ENCODE measurements around the gene SMCO2. TPM values are rescaled to one million over a fixed set of nuclear protein-coding genes. Genes with fewer than 3 reads are reported as not detected.
A peak's percentile ranks its signal among the peaks of the same experiment; 100 is the strongest.

SMCO2 gene
- total RNA-seq, 1 donor from 2014 or later = not detected

- DNase-seq (ENCODE audit: low spot score in 2 of 2, unreplicated experiment in 2 of 2) = no peak
These were observed 88.2 kb downstream of the SMCO2 start for GRCh38 chr12:27534765-27535161.

GRCh38 chr12:27535318-27535717, 88.8 kb downstream of the SMCO2 start:
- Mint-ChIP-seq H3K36me3 (peaks cover 23% of the 10 kb centered on the region), H3K4me1 (peaks cover 5% of the 10 kb centered on the region), H3K4me3 (no peak overlapping the region), H3K27me3 (ENCODE audit: low read depth) (no peaks in the 10 kb centered on the region), H3K9me3 (peaks cover 6% of the 10 kb centered on the region), H3K27ac (no peak overlapping the region)
- TF ChIP-seq CTCF (IDR thresholded peaks at IDR 0.05; ENCODE audit: unreplicated experiment) = no peak
- DNase-seq (ENCODE audit: low spot score in 2 of 2, unreplicated experiment in 2 of 2) = no peak

More at GRCh38 chr12:27534765-27535161, 88.2 kb downstream of the SMCO2 start:
- peaks cover 23% of the 10 kb centered on the region for H3K36me3 Mint-ChIP-seq
- H3K4me1 Mint-ChIP-seq = peaks cover 5% of the 10 kb centered on the region
- H3K4me3 Mint-ChIP-seq = no peak overlapping the region
- TF ChIP-seq CTCF (IDR thresholded peaks at IDR 0.05; ENCODE audit: unreplicated experiment) = no peak
- no peaks in the 10 kb centered on the region for H3K27me3 Mint-ChIP-seq (ENCODE audit: low read depth)
- peaks cover 6% of the 10 kb centered on the region for H3K9me3 Mint-ChIP-seq
- H3K27ac Mint-ChIP-seq = no peak overlapping the region

DNA sequence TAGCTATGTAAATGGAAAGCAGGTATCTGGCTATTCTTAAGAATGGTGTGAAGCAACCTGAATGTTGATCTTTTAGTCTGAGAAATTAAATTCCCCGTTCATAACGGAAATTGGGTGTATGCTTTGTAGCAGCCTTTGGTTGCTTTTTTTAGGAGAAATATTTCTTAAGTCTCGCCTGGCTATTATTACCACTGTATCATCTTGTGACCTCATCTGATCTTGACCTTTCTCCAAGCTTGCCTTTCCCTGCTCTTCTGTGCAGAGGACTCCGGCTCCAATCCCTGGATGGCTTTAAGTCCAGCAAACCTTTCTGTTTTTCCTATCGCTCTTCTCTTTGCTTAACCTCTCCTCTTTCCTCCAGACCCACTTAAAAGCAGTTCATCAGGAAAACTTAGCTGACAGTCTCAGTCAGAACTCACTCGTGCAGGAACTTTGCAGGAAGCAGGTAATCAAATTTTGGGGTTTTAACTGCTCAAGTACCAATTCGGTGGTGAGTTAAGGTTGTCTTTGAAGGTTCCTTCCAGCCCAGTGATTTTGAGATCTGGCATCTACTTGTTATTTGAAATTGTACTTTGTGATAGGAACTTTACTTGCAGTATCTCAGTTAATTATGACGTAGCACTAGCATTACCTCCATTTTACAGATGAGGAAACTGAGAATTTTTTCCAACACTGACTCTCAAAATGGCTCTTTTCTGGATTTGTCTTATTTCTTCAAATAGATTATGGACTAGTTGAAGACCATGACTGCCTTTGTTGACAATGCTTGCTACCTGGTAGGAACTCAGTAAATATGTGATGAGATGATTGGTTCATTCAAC, 91.5 kb downstream of the SMCO2 start:
- peaks cover 15% of the 10 kb centered on the region for H3K4me1 Mint-ChIP-seq
- TF ChIP-seq CTCF (IDR thresholded peaks at IDR 0.05; ENCODE audit: unreplicated experiment) = no peak
- peaks cover 23% of the 10 kb centered on the region for H3K36me3 Mint-ChIP-seq
- no peaks in the 10 kb centered on the region for H3K27me3 Mint-ChIP-seq (ENCODE audit: low read depth)
- H3K27ac Mint-ChIP-seq = no peak overlapping the region
- no peak overlapping the region for H3K4me3 Mint-ChIP-seq
- H3K9me3 Mint-ChIP-seq = peaks cover 6% of the 10 kb centered on the region
- no peak for DNase-seq (ENCODE audit: low spot score in 2 of 2, unreplicated experiment in 2 of 2)

DNA sequence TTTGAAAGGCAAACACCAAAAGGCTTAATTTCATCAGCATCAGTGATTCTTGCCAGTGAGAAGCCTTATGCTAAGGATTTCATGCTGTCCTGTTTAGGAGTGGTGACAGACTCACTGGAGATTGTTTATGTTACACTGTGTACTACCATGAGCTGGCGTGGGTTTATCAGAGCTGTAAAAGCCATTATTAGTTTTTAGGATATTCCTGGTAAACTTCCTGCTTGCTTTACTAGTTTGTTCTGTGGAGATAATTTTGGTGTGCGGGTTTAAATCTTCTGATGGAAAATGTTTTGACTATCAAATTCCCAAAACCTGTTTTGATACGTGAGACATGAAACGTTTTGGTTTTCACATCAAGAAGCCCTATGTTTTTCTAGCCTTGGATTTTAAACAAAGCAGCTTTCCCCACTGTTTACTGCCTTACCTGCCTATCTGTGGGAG, 92.7 kb downstream of the SMCO2 start:
- H3K9me3 Mint-ChIP-seq = peaks cover 7% of the 10 kb centered on the region
- peaks cover 15% of the 10 kb centered on the region for H3K4me1 Mint-ChIP-seq
- no peak for DNase-seq (ENCODE audit: low spot score in 2 of 2, unreplicated experiment in 2 of 2)
- peaks cover 19% of the 10 kb centered on the region for H3K36me3 Mint-ChIP-seq
- H3K4me3 Mint-ChIP-seq = no peak overlapping the region
- no peaks in the 10 kb centered on the region for H3K27me3 Mint-ChIP-seq (ENCODE audit: low read depth)
- H3K27ac Mint-ChIP-seq = peak overlapping the region; percentile 18
- no peak for TF ChIP-seq CTCF (IDR thresholded peaks at IDR 0.05; ENCODE audit: unreplicated experiment)

DNA sequence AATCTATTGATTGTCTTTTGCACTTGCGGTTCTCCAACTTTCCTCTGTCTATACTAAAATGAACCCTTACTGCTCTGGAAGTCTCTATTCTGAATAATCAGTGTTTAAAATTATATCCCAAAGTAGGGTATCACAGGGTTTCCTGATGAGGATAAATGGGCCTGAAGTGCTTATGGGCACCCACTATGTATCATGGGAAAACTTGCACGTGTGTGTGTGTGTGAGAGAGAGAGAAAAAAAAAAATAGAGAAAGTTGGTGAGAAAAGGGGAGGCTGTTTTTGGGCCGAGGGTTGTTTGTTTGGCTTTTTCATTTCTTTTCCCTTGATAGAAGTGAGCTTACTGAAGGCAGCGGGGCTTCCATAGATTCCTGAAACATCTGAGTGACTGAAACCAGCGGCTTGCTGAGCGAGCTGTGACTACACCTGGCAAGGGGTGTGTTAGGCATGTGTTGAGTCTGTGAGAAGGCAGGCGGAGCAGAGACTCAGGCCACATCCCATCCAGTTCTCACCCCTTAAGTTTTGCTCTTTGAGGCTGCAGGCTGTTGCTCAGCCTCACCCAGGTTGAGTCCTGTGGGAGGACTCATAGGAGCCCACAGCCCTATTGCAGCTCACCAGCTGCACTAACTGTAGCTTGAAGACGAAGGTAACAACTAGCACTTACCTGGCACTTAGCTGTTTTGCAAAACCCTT, 94.6 kb downstream of the SMCO2 start:
- no peak for DNase-seq (ENCODE audit: low spot score in 2 of 2, unreplicated experiment in 2 of 2)
- H3K9me3 Mint-ChIP-seq = peaks cover 7% of the 10 kb centered on the region
- H3K4me3 Mint-ChIP-seq = no peak overlapping the region
- peaks cover 21% of the 10 kb centered on the region for H3K4me1 Mint-ChIP-seq
- no peak for TF ChIP-seq CTCF (IDR thresholded peaks at IDR 0.05; ENCODE audit: unreplicated experiment)
- H3K27ac Mint-ChIP-seq = peak overlapping the region; percentile 47
- peaks cover 16% of the 10 kb centered on the region for H3K36me3 Mint-ChIP-seq
- no peaks in the 10 kb centered on the region for H3K27me3 Mint-ChIP-seq (ENCODE audit: low read depth)

Data from mesothelial cell of epicardium (in vitro differentiated cells).